Body of pancreas (tissue), 4 donors: ENCODE results near the gene BRSK1. TPM values are rescaled to one million over a fixed set of nuclear protein-coding genes. Genes with fewer than 3 reads are reported as not detected.
A peak's percentile ranks its signal among the peaks of the same experiment; 100 is the strongest.

Experiments used
- ATAC-seq: fragments of 150-250 bp; one replicate; pipeline ENCODE4 v1.9.1; 2016
- DNase-seq, 4 donors: peaks; one replicate each; pipeline ENCODE4 v3.0.0-alpha.2; 2019
- H3K27ac ChIP-seq, 4 donors: fragments of 200-600 bp; sonication (generic); 1 replicate in 3 of 4; 2 replicates in 1 of 4; pipeline versions ENCODE4 v1.5.1 to v1.6.1; 2016 to 2019; ENCODE audit warnings: mild to moderate bottlenecking in 1 of 4, mixed read lengths in 1 of 4, moderate library complexity in 1 of 4
- H3K27me3 ChIP-seq, 2 donors: fragments of 200-600 bp; sonication (generic); one replicate each; pipeline ENCODE4 v1.6.0; 2016; ENCODE audit warnings: mild to moderate bottlenecking in 1 of 2
- H3K36me3 ChIP-seq, 2 donors: fragments of 200-600 bp; sonication (generic); replicated peaks in 1 of 2; 2 replicates each; pipeline ENCODE4 v1.5.1; 2016; ENCODE audit warnings: low read depth in 2 of 2; ENCODE audit not compliant: insufficient read depth in 1 of 2
- H3K4me1 ChIP-seq: fragments of 200-600 bp; sonication (generic); one replicate; pipeline ENCODE4 v1.6.0; 2016
- H3K4me3 ChIP-seq, 2 donors: fragments of 200-600 bp; sonication (generic); 1 replicate in 1 of 2; 2 replicates in 1 of 2; pipeline ENCODE4 v1.5.1; 2016 to 2019
- H3K9me3 ChIP-seq, 3 donors: fragments of 200-600 bp; sonication (generic); 1 replicate in 2 of 3; 2 replicates in 1 of 3; pipeline ENCODE4 v1.5.1; 2016
- POLR2A ChIP-seq, 3 donors: fragments of 450-650 bp; IDR thresholded peaks; one replicate each; pipeline ENCODE4 v1.6.1; 2016; ENCODE audit warnings: antibody characterized with exemption in 3 of 3, mild to moderate bottlenecking in 2 of 3
- WGBS, 2 donors: methylation state at CpG; one replicate each; pipeline ENCODE4 v1.1.5; 2017; 5-methylcytosine and 5-hydroxymethylcytosine counted together
- intact Hi-C: fragments of 100-400 bp; cut with DNase I; formaldehyde crosslinking; loops from one replicate; pipeline ENCODE4 v1.15.1; 2023
- total RNA-seq, 2 donors: library from RNA; depleted of rRNA; stranded (reverse); fragments of >200 nt; gene quantifications; one replicate each; pipeline ENCODE4 v1.1.0, GENCODE V29; 2016
- TF ChIP-seq, protein P1 (sequence below), 7 experiments: fragments of 450-650 bp in 4 of 7; fragments of 200-600 bp in 3 of 7; sonication (generic) in 3 of 7; IDR thresholded peaks; one replicate each; pipeline ENCODE4 v1.5.1; 2016 to 2019; ENCODE audit warnings: antibody characterized with exemption in 7 of 7

Gene BRSK1
- total RNA-seq, 2 donors from 2014 or later = 0.66 to 1.0 TPM

- ATAC-seq = peak; percentile 95
- H3K27me3 ChIP-seq = no peaks in the 10 kb centered on the region
- TF ChIP-seq POLR2A (IDR thresholded peaks at IDR 0.05) = peak in 2 of 3 donors; percentile 66 to 69
- TF ChIP-seq, protein P1, sequence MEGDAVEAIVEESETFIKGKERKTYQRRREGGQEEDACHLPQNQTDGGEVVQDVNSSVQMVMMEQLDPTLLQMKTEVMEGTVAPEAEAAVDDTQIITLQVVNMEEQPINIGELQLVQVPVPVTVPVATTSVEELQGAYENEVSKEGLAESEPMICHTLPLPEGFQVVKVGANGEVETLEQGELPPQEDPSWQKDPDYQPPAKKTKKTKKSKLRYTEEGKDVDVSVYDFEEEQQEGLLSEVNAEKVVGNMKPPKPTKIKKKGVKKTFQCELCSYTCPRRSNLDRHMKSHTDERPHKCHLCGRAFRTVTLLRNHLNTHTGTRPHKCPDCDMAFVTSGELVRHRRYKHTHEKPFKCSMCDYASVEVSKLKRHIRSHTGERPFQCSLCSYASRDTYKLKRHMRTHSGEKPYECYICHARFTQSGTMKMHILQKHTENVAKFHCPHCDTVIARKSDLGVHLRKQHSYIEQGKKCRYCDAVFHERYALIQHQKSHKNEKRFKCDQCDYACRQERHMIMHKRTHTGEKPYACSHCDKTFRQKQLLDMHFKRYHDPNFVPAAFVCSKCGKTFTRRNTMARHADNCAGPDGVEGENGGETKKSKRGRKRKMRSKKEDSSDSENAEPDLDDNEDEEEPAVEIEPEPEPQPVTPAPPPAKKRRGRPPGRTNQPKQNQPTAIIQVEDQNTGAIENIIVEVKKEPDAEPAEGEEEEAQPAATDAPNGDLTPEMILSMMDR (IDR thresholded peaks at IDR 0.05) = no peak
- H3K27ac ChIP-seq = peak within 1 kb of the TSS; percentile 6 to 85 (median 58)
- H3K4me3 ChIP-seq = peak within 1 kb of the TSS; percentile 40 to 88
- H3K36me3 ChIP-seq = peaks cover 0 to 6% of the 10 kb centered on the region in 2 donors
- peak; percentile 96 to 97 (median 97) for DNase-seq
- H3K9me3 ChIP-seq = no peaks in the 10 kb centered on the region
- peaks cover 19% of the 10 kb centered on the region for H3K4me1 ChIP-seq
- intact Hi-C loops = no loop called here
- 5 to 12% methylated on average over 33 to 52 of the region's 52 CpGs for WGBS, 2 donors
These were observed 3.8 kb upstream of the BRSK1 start, which contains the start of gene HSPBP1 for GRCh38 chr19:55279770-55280643. TSS of gene HSPBP1 (minus strand) at chr19:55280110. CDS start at chr19:55279608, 502 bp downstream.

DNA sequence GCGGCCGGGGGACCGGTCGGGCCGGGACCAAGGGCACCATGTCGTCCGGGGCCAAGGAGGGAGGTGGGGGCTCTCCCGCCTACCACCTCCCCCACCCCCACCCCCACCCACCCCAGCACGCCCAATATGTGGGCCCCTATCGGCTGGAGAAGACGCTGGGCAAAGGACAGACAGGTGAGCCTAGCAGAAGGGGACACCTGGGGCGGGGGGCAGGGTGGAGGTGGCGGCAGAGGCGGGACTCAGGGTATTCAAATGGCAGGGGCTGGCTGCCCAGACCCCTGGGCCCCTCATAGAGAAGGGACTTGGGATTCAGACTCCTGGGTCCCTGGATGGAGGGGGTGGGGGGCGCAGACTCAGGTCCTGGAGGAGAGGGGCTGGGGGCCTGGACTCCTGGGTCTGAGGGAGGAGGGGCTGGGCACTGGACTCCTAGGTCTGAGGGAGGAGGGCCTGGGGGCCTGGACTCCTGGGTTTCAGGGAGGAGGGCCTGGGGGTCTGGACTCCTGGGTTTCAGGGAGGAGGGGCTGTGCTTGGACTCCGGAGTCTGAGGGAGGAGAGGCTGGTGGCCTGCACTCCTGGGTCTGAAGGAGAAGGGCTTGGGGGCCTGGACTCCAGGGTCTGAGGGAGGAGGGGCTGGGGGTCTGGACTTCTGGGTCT is 735 bp downstream of the BRSK1 start:
- intact Hi-C loops = no loop called here

GRCh38 chr19:55285229-55285890 is 1.6 kb downstream of the BRSK1 start:
- Histone ChIP-seq H3K9me3 (no peaks in the 10 kb centered on the region), H3K27me3 (no peaks in the 10 kb centered on the region), H3K4me1 (peaks cover 5% of the 10 kb centered on the region), H3K36me3 (no peaks in the 10 kb centered on the region), H3K27ac (no peak overlapping the region), H3K4me3 (no peak overlapping the region)
- no peak for TF ChIP-seq POLR2A (IDR thresholded peaks at IDR 0.05)
- TF ChIP-seq, protein P1 (IDR thresholded peaks at IDR 0.05) = no peak
- intact Hi-C loops = no loop called here
- ATAC-seq (no peak), DNase-seq (no peak)
- 45 to 56% methylated on average over 12 to 18 of the region's 18 CpGs for WGBS, 2 donors

More for the DNA sequence above, 735 bp downstream of the BRSK1 start:
- WGBS, 2 donors = 64 to 86% methylated on average over 1 to 6 of the region's 16 CpGs
- H3K27ac ChIP-seq = no peak overlapping the region
- DNase-seq = no peak
- no peaks in the 10 kb centered on the region for H3K36me3 ChIP-seq
- no peaks in the 10 kb centered on the region for H3K9me3 ChIP-seq
- ATAC-seq = no peak
- TF ChIP-seq, protein P1 (IDR thresholded peaks at IDR 0.05) = no peak
- TF ChIP-seq POLR2A (IDR thresholded peaks at IDR 0.05) = no peak
- peaks cover 8% of the 10 kb centered on the region for H3K4me1 ChIP-seq
- no peaks in the 10 kb centered on the region for H3K27me3 ChIP-seq
- no peak overlapping the region for H3K4me3 ChIP-seq

GRCh38 chr19:55287361-55288079 is 3.7 kb downstream of the BRSK1 start:
- no peaks in the 10 kb centered on the region for H3K9me3 ChIP-seq
- H3K4me1 ChIP-seq = no peaks in the 10 kb centered on the region
- H3K36me3 ChIP-seq = no peaks in the 10 kb centered on the region
- intact Hi-C loops = no loop called here
- no peak for DNase-seq
- no peak overlapping the region for H3K27ac ChIP-seq
- H3K27me3 ChIP-seq = no peaks in the 10 kb centered on the region
- WGBS, 2 donors = 76 to 100% methylated on average over 4 to 21 of the region's 21 CpGs
- TF ChIP-seq, protein P1 (IDR thresholded peaks at IDR 0.05) = no peak
- no peak for TF ChIP-seq POLR2A (IDR thresholded peaks at IDR 0.05)
- ATAC-seq = no peak
- H3K4me3 ChIP-seq = no peak overlapping the region
